Endometrial microvascular endothelial cells (primary cell): Measurements from ENCODE around the gene RERE. TPM values are rescaled to one million over a fixed set of nuclear protein-coding genes. Genes with fewer than 3 reads are reported as not detected.

ENCODE experiments used
- in situ Hi-C: cut with HindIII; loops from 2 replicates; pipeline ENCODE4 v1.10.0; 2017; ENCODE audit warnings: low sequenced_read_pairs, low pct_unique_long_range_greater_than_20kb; ENCODE audit errors: inconsistent ontology term
- total RNA-seq: library from RNA; depleted of rRNA; stranded (reverse); fragments of >200 nt; gene quantifications from one replicate; pipeline ENCODE4 v1.2.3, GENCODE V29; 2015; ENCODE audit errors: inconsistent ontology term

The RERE gene
- total RNA-seq, 1 donor from 2014 or later = 16.5 TPM

- in situ Hi-C loops = no loop called here
Measured at GRCh38 chr1:8767006-8767405, 50.4 kb downstream of the RERE start.

DNA sequence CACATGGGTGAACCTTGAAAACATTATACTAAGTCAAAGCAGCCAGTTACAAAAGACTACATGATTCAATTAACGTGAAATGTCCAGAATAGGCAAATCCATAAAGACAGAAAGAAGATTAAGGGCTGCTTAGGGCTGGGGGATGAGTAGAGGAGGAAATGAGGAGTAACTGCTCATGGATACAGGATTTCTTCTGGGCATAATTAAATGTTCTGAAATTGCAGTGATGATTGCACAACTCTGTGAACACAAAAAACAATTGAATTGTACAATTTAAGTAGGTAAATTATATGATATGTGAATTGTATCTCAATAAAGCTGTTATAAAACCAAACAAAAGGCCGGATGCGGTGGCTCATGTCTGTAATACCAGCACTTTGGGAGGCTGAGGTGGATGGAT lies 52.2 kb downstream of the RERE start:
- in situ Hi-C loops = no loop called here

DNA sequence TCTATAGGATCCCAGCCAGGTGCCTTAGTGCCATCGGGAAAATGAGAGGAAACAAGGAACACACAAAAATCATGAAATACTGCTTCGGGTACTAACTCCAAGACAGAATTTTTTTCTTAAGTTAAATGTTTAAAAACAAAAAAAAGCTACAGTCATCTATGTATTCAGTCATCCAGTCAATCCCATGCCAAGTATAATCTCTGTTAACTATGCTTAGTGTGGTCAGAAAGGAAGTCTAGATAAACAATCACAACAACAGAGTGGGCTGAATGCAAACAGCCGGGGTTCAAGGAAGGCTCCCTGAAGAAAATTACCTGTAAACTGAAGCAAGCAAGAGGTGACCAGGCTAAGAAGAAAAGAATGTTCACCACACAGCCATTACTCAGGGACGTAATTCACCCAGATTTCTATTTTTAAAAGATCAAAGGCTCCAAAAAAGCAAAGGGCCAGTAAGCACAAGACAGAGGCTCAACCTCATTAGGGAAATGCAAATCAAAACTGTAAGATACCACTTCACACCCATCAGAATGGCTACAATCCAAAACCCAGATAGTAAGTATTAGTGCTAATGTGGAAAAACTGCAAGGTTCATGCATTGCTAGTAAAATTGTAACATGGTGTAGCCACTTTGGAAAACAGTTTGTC lies 53.0 kb downstream of the RERE start:
- in situ Hi-C loops = no loop called here

DNA sequence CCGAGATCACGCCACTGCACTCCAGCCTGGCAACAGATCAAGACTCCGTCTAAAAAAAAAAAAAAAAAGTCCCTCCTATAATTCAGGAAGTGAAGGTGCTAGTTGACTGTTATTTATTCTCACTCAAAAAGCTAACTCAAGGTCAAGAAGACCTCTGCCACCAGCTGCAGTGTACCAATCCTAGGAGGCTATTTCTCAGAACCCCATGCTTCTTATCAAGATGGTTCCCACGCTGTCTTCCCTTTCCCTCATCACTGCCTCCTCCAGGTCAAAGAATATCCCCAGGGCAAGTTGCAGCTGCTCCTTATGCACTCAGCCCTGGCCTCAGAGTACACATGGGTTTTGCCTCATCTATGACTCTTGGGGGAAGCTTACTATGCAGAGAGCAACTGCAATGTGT lies 53.6 kb downstream of the RERE start:
- in situ Hi-C loops = no loop called here

DNA sequence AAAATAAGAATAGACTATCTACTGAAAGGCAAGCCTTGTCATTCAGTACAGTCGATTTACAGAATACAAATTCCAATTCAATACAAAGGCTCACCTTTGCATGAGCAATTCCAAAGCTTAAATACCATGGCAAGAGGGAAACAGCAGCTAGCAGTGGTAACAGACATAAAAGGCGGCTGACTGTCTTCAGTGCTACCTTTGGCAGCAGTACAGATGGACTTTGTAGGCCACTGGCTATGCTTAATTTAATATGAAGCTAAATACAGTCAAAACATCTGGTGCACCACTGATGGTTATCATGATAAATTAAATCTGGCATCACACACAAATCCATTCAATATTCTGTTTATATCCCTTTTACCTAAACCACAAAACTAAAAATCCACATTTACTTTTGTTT lies 62.4 kb downstream of the RERE start:
- in situ Hi-C loops = no loop called here

- in situ Hi-C loops = no loop called here
Measured at GRCh38 chr1:8754247-8754650, 63.2 kb downstream of the RERE start.

- in situ Hi-C loops = no loop called here
Measured at GRCh38 chr1:8753736-8754135, 63.7 kb downstream of the RERE start.

GRCh38 chr1:8752921-8753713 lies 64.3 kb downstream of the RERE start:
- in situ Hi-C loops = no loop called here

DNA sequence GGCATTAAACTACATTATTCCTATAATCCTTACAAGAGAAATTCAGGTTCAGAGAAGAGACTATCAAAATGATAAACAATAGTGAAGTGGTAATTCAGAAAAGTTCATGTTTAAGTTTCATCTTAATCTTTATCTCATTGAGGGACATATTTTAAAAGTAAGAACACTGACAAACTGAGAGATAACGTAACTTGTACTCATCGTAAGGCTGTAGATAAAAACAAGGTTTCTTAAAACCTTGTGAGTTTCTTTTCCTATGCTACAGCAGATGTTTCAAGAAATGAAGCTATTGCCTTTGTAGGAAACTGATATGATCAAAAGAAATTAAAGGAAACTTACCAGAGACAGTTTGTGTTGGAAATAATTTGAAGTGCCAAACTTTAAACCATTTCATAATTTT lies 65.0 kb downstream of the RERE start:
- in situ Hi-C loops = no loop called here

DNA sequence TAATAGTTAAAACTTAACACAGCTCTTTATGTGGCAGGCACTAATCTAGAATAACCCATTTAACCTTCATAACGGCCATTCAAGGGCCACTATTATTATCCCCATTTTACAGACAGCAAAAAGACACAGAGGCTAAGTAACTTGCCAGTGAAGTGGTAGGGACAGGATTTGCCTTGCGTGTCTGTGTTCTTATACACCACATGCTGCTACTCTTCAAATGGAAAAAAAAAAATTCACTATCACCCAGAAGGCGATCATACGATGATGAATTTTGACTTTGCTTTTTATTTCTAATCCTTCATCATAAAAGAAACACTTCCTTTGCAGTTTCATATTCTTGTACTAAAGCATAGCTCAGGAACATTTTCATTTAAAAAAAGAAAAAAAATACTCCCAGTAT lies 65.5 kb downstream of the RERE start:
- in situ Hi-C loops = no loop called here

- in situ Hi-C loops = no loop called here
Measured at GRCh38 chr1:8747879-8748825, 69.3 kb downstream of the RERE start.

GRCh38 chr1:8746554-8746953 lies 70.9 kb downstream of the RERE start:
- in situ Hi-C loops = no loop called here

DNA sequence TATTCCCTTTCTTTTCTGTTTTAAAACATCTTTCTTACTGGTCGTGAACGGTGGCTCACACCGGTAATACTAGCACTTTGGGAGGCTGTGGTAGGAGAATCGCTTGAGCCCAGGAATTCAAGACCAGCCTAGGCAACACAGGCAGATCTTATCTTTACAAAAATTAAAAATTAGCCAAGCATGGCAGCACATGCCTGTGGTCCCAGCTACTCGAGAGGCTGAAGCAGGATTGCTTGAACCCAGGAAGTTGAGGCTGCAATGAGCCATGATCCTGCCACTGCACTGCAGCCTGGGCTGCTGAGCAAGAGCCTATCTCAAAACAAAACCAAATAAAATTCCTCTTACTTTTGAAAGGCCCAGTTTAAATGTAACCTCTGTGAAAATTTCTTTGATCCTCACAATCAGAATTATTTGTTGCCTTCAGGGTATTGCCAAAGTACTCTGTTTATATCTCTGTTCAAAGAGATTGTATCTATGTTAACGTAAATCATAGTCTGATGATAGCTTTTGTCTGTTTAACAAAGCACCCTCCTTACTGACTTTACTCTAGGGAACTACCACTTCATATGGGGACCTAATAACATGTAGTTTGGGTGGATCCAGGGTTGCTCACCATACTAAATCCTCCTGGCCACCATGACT lies 71.6 kb downstream of the RERE start:
- in situ Hi-C loops = no loop called here

GRCh38 chr1:8745346-8745745 lies 72.1 kb downstream of the RERE start:
- in situ Hi-C loops = no loop called here

DNA sequence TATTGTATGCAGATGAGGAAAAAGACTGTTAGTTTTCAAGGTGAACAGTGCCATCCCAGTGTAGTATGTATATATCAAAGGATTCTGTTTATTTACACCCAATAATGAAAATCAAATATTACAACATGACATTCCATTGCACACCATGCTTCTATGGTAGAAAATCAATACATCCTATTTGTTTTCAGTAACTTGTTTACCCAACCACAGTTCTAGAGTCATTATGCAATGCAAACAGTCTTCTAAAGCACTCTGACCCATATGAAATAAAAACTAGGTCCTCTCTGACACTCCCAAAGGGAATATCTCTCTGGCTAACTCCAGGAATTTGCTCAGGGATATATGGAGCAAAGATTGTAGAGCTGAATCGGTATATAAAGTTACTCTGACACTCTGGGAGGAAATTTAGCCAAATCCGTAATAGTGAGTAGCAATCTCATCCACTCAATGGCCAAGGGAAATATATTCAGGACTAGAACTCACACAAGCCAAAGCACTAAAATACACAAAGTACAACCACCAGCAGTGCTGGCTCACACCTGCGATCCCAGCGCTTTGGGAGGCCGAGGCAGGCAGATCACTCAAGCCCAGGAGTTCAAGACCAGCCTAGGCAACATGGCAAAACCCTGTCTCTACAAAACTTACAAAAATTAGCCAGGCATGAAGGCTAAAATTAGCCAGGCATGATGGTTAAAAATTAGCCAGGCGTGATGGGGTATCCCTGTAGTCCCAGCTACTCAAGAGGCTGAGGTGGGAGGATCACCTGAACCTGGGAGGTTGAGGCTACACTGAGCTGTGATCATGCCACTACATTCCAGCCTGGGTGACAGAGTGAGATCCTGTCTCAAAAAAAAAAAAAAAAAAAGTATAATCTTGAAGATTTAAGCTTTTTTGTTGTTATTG lies 75.2 kb downstream of the RERE start:
- in situ Hi-C loops = no loop called here

DNA sequence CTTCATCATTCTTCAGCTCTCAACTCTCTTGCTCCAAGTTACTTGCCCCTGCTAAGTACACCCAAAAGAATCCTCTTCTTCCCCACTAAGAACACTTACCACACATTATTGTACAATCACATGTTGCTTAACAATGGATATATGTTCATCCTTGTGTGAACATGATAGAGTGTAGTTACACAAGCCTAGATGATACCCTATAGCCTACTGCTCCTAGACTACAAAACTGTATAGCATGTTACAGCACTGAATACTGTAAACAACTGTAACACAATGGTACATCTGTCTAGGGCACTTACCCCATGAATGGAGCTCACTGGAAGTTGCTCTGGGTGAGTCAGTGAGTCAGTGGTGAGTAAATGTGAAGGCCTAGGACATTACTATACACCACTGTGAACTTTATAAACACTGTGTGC lies 77.4 kb downstream of the RERE start:
- in situ Hi-C loops = no loop called here

- in situ Hi-C loops = no loop called here
Measured at GRCh38 chr1:8739377-8739776, 78.1 kb downstream of the RERE start.

- in situ Hi-C loops = no loop called here
Measured at GRCh38 chr1:8736927-8737326, 80.5 kb downstream of the RERE start.
